Gastrocnemius medialis (tissue), 4 donors: Measurements from ENCODE around the gene TTN.

Experiments used
- CTCF ChIP-seq, 5 experiments: fragments of 450-650 bp in 3 of 5; fragments of 200-600 bp in 2 of 5; sonication (generic) in 2 of 5; IDR thresholded peaks in 4 of 5; conservative IDR thresholded peaks in 1 of 5; 1 replicate in 4 of 5; 2 replicates in 1 of 5; pipeline ENCODE4 v1.5.1; 2016 to 2019; ENCODE audit warnings: antibody characterized with exemption in 5 of 5, mild to moderate bottlenecking in 3 of 5, moderate library complexity in 3 of 5
- POLR2A ChIP-seq, 2 donors: fragments of 450-650 bp; IDR thresholded peaks; one replicate each; pipeline ENCODE4 v1.6.1; 2017; ENCODE audit warnings: antibody characterized with exemption in 2 of 2, mild to moderate bottlenecking in 2 of 2, moderate library complexity in 2 of 2

GRCh38 chr2:178767094-178768060 lies 39.8 kb downstream of the TTN start:
- no peak for TF ChIP-seq POLR2A (IDR thresholded peaks at IDR 0.05)
- no peak for TF ChIP-seq CTCF (IDR thresholded peaks at IDR 0.05 in 4 of 5, conservative IDR thresholded peaks at IDR 0.05 in 1 of 5)
